Measurements from ENCODE around the gene TGIF2. TPM values are rescaled to one million over a fixed set of nuclear protein-coding genes. Genes with fewer than 3 reads are reported as not detected.

TGIF2 gene
- total RNA-seq, 4 donors from 2014 or later = 8.1 to 11.3 (median 9.1) TPM

- no peaks in the 10 kb centered on the region for H3K27me3 ChIP-seq
- peaks cover 48% of the 10 kb centered on the region for H3K36me3 ChIP-seq
- 81% methylated on average over 11 of the region's 14 CpGs for WGBS
- peaks cover 6% of the 10 kb centered on the region for H3K4me1 ChIP-seq
- no peak for DNase-seq (ENCODE audit: low spot score in 2 of 2)
- no peak overlapping the region for H3K27ac ChIP-seq
- no peak overlapping the region for H3K4me3 ChIP-seq
- H3K9me3 ChIP-seq = no peaks in the 10 kb centered on the region
- TF ChIP-seq POLR2AphosphoS5 (IDR thresholded peaks at IDR 0.05) (no peak), CTCF (IDR thresholded peaks at IDR 0.05) (no peak), POLR2A (IDR thresholded peaks at IDR 0.05) (no peak), EP300 (IDR thresholded peaks at IDR 0.05) (no peak)
Observed at GRCh38 chr20:36614781-36615557, 41.6 kb downstream of the TGIF2 start.

- 96% methylated on average over 5 of the region's 5 CpGs for WGBS
Observed at GRCh38 chr20:36620917-36621316, 47.5 kb downstream of the TGIF2 start.

GRCh38 chr20:36623444-36623843 lies 50.0 kb downstream of the TGIF2 start:
- H3K27me3 ChIP-seq = no peaks in the 10 kb centered on the region
- no peak for DNase-seq (ENCODE audit: low spot score in 2 of 2)
- H3K27ac ChIP-seq = peak overlapping the region; percentile 41
- TF ChIP-seq CTCF (IDR thresholded peaks at IDR 0.05) (no peak), POLR2A (IDR thresholded peaks at IDR 0.05) (no peak), POLR2AphosphoS5 (IDR thresholded peaks at IDR 0.05) (no peak), EP300 (IDR thresholded peaks at IDR 0.05) (no peak)
- no peak overlapping the region for H3K4me3 ChIP-seq
- 92% methylated on average over 2 of the region's 2 CpGs for WGBS
- H3K9me3 ChIP-seq = no peaks in the 10 kb centered on the region
- peaks cover 8% of the 10 kb centered on the region for H3K4me1 ChIP-seq
- no peaks in the 10 kb centered on the region for H3K36me3 ChIP-seq

More at GRCh38 chr20:36620917-36621316, 47.5 kb downstream of the TGIF2 start:
- no peak overlapping the region for H3K27ac ChIP-seq
- DNase-seq (ENCODE audit: low spot score in 2 of 2) = no peak
- no peaks in the 10 kb centered on the region for H3K27me3 ChIP-seq
- TF ChIP-seq CTCF (IDR thresholded peaks at IDR 0.05) (no peak), POLR2A (IDR thresholded peaks at IDR 0.05) (no peak), POLR2AphosphoS5 (IDR thresholded peaks at IDR 0.05) (no peak), EP300 (IDR thresholded peaks at IDR 0.05) (no peak)
- H3K4me1 ChIP-seq = peaks cover 8% of the 10 kb centered on the region
- no peaks in the 10 kb centered on the region for H3K36me3 ChIP-seq
- no peak overlapping the region for H3K4me3 ChIP-seq
- no peaks in the 10 kb centered on the region for H3K9me3 ChIP-seq

- no peak for DNase-seq (ENCODE audit: low spot score in 2 of 2)
- H3K4me1 ChIP-seq = peaks cover 8% of the 10 kb centered on the region
- no peaks in the 10 kb centered on the region for H3K36me3 ChIP-seq
- WGBS = 42% methylated on average over 14 of the region's 14 CpGs
- no peak overlapping the region for H3K4me3 ChIP-seq
- H3K27ac ChIP-seq = peak overlapping the region; percentile 65
- no peaks in the 10 kb centered on the region for H3K27me3 ChIP-seq
- no peak for TF ChIP-seq POLR2AphosphoS5 (IDR thresholded peaks at IDR 0.05)
- no peak for TF ChIP-seq EP300 (IDR thresholded peaks at IDR 0.05)
- no peak for TF ChIP-seq CTCF (IDR thresholded peaks at IDR 0.05)
- no peak for TF ChIP-seq POLR2A (IDR thresholded peaks at IDR 0.05)
- no peaks in the 10 kb centered on the region for H3K9me3 ChIP-seq
Observed at GRCh38 chr20:36624068-36624943, 50.9 kb downstream of the TGIF2 start.

- H3K4me1 ChIP-seq = peaks cover 8% of the 10 kb centered on the region
- H3K27ac ChIP-seq = peak overlapping the region; percentile 65
- H3K36me3 ChIP-seq = no peaks in the 10 kb centered on the region
- 78% methylated on average over 2 of the region's 2 CpGs for WGBS
- H3K27me3 ChIP-seq = no peaks in the 10 kb centered on the region
- TF ChIP-seq POLR2A (IDR thresholded peaks at IDR 0.05) (no peak), CTCF (IDR thresholded peaks at IDR 0.05) (no peak), EP300 (IDR thresholded peaks at IDR 0.05) (no peak), POLR2AphosphoS5 (IDR thresholded peaks at IDR 0.05) (no peak)
- no peak overlapping the region for H3K4me3 ChIP-seq
- DNase-seq (ENCODE audit: low spot score in 2 of 2) = no peak
- H3K9me3 ChIP-seq = no peaks in the 10 kb centered on the region
Observed at GRCh38 chr20:36624944-36625324, 51.5 kb downstream of the TGIF2 start.
